Fibroblast of upper back skin (primary cell): ENCODE results near the gene SPEN.
"Not testable (repeated sequence)": the region's sequence is repeated elsewhere in the genome, so short reads cannot be mapped to it uniquely, and the experiment has no call there.

Source experiments
- DNase-seq: peaks from one replicate; pipeline ENCODE4 v3.0.0-alpha.2; 2013

The SPEN gene

DNA sequence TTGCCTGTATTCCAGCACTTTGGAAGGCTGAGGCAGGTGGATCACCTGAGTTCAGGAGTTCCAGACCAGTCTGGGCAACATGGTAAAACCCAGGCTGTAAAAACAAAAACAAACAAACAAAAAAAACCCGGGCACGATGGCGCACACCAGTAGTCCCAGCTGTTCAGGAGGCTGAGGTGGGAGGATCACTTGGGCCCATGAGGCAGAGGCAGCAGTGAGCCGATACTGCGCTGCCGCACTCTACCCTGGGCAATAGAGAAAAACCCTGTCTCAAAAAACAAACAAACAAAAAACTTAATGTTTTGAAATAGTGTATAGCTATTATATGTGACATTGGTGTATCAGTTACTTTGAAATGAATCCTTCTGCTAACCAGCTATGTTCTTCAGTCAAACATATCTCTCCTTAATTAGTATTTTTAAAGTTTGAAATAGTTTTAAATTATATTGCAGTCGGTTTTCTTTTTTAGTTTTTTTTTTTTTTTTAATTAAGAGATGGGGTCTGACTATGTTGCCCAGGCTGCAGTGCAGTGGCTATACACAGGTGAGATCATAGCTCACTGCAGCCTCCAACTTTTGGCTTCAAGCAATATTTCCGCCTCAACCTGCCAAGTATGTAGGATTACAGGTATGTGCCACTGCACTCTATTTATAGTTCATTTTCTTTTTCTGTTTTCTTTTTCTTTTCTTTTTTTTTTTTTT, 11.3 kb downstream of the SPEN start:
- no peak for DNase-seq

DNA sequence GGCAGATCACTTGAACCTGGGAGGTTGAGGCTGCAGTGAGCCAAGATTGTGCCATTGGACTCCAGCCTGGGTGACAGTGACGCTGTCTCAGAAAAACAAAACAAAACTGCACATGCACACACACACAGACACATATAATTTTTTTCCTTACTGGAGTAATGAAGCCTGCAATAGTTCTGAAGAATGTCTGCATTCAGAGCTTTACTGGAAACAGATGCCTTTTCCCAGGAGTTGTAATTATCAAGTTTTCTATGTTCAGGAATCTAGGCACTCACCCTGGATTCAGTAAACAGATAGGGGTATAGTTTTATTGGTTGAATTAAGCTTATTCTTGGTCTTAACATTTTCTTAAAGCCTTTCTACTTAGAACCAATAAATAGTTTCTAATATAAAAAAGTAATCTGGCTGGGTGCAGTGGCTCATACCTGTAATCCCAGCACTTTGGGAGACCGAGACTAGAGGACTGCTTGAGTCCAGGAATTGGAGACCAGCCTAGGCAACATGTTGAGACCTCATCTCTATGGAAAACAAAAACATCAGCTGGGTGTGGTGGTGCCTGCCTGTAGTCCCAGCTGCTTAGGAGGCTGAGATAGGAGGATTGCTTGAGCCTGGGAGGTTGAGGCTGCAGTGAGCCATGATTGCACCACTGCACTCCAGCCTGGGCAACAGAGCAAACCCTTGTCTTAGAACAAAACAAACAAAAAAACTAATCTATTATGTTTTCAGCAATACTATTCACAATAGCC, 15.8 kb downstream of the SPEN start:
- DNase-seq: no peak

DNA sequence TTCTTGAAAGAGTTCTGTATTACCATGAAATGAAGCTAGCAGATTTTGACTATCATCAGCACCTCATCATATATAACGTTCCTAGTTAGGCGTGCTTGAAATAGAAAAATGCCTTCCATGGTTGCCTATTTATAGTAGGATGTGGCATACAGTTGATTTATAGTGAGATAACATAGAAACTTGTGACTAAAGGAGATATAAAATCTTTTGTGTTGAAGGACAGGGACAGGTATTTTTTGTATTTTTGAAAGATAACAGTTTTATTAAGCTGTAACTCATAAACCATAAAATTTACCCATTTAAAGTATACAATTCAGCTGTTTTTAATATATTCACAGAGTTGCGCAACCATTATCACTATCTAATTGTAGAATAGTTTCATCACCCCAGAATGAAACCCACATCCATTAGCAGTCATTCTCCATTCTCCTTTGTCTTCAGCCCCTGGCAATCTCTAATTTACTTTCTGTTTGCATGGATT, 19.3 kb downstream of the SPEN start:
- peak; percentile 60 for DNase-seq

DNA sequence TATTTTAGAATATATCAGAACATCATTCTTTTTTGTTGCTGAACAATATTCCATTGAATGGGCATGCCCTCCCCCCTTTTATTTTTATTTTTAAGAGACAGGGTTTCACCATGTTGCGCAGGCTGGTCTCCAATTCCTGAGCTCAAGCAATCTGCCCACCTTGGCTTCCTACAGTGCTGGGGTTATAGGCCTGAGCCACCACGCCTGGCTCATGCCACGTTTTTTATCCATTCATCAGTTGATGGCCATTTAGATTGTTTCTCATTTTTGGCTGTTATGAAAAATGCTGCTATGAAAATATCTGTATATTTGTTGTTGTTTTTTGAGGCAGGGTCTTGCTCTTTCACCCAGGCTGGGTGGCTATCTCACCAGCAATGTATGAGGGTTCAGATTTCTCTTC, 19.8 kb downstream of the SPEN start:
- DNase-seq: no peak

DNA sequence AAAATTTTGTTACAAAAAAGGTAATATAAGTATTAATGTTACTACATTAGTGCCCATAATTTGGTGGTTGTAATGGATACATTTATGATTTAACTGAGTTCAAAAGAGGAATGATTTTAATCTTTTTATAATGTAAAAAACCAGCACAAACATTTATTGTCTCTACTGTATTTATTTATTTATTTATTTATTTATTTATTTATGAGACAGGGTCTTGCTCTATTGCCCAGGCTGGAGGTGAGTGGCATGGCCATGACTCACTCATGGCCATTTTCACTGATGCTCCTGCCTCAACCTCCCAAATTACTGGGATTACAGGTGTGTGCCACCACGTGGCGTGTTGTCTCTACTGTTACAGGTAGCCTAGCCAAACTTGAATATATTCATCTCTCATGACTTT, 21.9 kb downstream of the SPEN start:
- no peak for DNase-seq

DNA sequence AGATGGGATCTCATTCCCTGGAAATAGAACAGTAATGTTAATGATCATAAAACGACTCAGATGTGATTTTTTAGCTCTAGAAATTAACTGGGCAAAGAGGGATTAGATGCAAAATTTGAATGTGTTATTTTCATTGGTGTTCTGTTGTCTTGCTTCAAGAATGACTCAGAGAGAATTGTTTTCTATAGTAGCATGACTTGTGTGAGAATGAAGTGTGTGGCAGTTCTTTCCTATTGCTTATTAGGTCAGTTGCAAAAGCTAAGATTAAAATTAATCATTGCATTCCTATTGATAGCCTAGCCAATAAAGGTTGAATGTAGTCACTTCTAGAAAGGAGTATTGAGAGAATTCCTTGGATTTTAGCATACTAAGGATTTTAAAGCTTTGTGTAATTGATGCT, 22.9 kb downstream of the SPEN start:
- DNase-seq: no peak

DNA sequence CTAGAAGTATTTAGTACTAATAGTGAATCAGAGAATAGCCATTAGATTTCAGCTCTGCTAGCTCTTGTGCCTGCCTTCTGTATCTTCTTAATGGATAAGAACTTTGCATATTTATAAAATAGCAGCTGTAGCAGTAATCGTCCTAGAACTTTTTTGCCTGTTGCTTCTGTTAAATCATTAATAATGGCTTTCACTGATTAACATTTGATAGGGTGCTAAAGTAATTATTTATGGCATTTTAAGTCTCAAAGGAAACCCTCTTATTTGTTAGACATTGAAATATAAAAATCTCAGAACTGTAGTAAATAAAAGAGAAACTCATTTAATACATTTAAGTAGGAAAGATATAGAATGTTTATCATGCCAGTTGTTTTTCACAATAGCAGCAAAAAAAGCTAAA, 27.0 kb downstream of the SPEN start:
- DNase-seq: no peak

DNA sequence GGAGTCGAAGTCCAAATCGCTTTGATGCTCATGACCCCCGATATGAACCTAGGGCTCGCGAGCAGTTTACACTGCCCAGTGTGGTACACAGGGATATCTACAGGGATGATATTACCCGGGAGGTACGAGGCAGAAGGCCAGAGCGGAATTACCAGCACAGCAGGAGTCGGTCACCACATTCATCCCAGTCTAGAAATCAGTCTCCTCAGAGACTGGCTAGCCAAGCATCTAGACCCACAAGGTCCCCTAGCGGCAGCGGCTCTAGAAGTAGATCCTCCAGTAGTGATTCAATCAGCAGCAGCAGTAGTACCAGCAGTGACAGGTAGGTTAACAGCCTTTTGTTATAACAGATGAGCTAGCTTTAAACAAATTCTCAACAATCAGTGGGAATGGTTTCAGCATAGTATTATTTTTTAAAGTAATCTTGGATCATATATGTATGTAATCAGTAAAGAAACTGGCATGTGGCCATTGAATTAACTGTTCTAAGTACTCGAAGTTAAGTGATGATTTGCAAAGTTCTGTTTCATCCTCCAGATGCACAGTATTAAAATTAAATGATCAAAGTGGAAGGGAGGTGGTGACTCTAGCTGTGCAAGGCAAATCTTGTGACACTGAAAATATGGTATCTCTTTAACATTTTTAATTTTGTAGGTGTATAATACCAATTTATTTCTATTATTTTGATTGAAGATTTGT, 29.0 kb downstream of the SPEN start:
- no peak for DNase-seq

DNA sequence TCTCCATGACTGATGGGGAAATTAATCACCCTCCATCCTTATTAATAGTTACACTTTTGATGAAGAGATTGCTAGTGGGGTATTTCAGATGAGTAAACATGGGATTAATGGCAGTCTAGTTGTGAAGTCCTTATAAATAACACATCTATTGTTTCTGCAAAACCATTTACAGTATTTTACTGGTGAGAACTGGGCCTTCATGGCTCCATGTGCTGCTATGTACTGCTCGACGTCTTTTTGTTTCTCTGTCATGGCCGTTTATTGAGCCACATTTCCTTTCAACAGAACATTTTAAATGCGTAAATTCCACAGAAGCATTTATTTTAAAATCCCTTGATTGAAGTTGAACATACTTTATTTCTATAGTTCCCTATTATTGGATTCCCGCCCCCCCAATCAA, 34.5 kb downstream of the SPEN start:
- DNase-seq: no peak

DNA sequence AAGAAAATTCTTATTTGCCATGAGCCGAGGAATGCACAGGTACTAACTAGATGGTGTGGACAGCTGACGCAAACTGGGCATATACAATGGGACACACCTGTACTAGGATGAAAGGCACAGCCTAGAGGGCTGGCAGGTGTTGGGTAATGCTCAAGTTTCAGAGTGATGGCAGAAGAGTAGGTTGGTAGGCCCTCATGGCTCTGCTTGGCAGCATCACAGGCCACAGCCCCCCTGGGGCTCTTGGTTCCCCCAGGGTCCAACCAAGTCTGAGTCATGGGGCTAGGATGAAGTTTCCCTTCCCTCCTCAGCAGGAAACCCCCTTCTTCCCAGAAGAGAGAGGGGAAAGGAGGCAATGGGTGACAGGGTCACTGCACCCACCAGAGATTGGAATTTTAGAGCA, 35.2 kb downstream of the SPEN start:
- DNase-seq: no peak

DNA sequence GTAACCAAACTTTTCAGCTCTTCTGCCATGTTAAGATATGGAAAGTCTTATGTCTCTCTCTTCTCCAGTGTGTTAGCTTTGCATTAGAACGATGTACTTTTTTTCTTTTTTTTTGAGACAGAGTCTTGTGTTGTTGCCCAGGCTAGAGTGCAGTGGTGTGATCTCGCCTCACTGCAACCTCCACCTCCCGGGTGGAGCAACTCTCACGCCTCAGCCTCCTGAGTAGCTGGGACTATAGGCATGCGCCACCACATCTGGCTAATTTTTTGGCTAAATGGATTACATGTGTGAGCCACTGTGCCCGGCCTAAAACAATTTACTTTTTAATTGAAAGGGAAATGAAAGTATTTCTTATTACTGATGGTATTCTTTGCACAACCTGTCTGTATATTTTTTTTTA, 35.8 kb downstream of the SPEN start:
- no peak for DNase-seq

DNA sequence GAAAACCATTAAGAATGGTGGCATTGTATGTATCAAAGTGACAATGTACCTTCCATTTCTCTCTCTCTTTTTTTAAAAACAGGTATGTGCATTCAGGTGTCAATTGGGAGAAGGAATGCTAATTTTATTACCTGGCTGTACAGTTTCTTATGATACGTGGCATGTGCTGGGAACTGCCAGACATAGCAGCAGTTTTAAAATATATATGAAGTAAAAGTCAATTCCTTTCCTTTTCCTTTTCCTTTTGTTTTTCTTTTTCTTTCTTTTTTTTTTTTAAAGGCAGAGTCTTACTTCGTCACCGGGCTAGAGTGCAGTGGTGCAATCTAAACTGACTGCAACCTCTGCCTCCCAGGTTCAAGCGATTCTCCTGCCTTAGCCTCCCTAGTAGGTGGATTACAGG, 37.0 kb downstream of the SPEN start:
- no peak for DNase-seq

DNA sequence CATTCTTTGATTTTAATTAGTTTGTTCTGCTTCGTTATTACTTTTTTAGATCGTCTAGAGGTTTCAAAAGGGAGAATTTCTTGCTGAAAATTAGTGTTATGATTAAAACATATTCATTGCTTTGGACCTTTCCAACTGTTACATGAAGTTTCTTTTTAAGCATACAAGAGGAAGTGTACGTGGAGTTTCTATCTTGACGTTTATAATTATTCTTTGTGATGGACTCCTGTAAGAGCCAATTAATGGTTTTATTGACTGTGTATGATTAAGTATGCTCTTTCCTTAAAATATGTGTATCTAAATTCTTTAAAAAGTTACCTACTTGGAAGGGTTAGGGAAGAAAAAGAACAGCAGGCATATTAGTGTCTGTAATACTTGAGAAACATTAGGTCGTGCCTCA, 37.8 kb downstream of the SPEN start:
- DNase-seq: no peak

DNA sequence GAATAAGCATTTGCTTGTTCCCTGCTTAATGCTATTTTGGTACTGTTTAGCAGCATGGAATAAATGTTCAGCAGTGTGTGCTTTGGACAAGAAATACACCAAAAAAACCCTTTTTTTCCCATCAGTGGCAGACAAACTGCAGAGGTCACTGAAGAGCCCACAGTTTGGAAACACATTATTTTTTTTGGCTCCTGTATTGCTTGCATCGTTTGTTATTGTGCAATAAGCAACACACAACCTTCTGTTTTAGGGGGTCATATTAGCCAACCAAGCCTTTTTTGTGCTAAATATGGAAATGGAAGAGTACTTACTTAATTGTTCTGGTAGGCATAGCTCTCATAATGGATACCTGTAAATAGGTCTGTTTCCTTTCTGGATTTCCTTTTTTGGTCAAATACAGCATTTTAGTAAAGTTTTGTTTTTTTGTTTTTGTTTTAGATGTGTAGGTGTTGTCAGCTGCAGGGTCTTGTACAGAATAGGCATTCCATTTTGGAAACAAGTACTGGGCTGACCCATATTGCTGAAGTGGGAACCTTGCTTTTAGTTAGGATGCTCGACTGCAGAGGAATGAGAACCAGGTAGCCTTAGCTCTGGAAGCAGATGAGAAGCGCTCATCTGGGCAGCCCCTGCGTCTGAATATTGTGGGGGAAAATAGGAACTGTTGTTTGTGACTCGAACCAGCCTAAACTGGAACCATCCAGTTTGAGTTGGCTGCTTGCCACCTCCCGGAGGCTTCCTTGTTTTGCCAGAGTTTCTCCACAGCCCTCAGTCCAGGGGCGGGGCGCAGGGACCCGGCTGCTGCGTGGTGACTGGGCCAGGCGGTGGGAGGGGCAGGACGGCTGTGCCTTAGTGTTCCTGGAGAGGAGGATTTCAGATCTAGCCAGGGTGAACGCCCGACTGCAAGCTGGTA, 38.4 kb downstream of the SPEN start:
- peak; percentile 92 for DNase-seq

DNA sequence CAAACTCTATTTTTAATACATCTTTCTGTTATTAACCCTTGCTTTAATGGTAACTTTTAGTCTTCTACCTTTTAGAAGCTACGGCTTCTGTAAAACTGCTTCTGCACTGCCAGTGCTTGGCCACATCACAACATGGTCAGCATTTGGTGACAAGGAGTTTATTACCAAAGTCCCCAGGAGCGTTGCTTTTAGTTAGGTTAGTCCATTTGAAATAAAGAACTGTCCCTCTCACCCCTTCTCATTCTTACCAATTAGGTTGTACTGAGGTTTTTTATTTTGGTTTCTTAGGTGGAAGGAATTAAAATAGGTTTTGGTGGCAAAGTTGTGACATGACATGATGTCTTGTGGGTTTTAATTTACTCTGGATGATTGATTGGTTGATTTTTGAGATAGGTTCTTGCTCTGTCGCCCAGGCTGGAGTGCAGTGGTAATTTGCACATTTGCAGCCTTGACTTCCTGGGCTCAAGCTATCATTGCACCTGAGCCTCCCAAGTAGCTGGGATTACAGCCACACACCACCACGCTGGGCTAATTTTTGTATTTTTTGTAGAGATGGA, 39.2 kb downstream of the SPEN start:
- no peak for DNase-seq

DNA sequence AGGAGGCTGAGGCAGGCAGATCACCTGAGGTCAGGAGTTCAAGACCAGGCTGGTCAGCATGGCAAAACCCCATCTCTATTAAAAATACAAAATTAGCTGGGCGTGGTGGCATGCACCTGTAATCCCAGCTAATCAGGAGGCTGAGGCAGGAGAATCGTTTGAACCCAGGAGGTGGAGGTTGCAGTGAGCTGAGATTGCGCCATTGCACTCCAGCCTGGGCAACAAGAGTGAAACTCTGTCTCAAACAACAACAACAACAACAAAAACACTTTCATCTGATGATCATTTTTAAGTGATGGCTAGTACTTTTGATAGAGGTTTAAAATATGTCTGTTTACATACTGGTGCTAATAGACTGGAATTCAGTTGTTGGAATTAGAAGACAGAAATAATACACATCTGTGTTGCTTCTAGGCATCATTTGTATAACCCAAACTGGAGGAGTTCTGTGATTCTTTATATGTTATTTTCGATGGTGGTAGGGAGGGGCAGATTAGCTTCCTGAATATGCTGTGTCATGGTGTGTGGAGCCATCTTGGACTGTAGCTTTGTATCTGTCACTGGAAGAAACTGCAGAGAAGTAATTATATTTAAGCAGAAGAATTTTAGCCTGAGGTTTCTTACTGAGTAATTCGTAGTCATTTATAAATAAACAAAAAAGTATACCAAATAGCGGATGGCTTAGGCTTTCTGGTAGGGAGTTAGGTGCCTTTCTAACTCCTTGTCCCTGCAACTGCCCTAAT, 45.5 kb downstream of the SPEN start:
- peak; percentile 36 for DNase-seq

DNA sequence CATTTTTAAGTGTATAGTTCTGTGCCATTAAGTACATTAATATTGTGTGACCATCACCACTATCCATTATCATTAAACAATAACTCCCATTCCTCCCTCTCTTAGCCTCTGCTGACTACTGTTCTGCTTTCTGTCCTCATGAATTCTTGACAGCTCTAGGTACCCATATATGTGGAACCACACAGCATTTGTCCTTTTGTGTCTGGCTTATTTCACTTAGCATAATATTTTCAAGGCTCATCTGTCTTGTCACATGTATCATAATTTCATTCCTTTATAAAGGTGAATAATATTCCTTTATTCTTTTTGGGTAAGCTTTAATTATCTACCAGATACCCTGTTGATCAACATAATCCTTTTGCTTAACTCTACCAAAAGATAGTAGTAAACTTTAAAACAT, 47.7 kb downstream of the SPEN start:
- no peak for DNase-seq

DNA sequence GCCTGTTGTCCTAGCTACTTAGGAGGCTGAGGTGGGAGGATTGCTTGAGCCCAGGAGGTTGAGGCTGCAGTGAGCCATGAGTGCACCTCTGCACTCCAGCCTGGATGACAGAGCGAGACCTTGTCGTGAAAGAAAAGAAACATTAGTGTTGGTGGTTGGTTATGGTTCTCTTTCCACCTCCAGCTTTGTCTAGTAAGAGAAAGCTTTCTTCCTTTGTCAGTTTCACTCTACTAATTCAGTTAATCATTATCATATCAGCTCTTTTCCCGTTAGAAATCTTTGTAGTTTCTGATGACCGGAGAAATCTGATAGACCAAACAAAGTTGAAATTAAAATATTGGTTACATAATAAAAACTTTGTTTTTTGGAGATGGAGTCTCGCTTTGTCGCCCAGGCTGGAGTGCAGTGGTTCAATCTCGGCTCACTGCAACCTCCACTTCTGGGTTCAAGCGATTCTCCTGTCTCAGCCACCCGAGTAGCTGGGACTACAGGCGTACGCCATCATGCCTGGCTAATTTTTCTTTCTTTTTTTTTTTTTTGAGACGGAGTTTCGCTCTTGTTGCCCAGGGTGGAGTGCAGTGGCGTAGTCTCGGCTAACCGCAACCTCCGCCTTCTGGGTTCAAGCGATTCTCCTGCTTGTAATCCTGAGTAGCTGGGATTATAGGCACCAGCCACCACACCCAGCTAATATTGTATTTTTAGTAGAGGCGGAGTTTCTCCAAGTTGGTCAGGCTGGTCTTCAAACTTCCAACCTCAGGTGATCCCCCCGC, 49.5 kb downstream of the SPEN start:
- DNase-seq: not testable (repeated sequence)

DNA sequence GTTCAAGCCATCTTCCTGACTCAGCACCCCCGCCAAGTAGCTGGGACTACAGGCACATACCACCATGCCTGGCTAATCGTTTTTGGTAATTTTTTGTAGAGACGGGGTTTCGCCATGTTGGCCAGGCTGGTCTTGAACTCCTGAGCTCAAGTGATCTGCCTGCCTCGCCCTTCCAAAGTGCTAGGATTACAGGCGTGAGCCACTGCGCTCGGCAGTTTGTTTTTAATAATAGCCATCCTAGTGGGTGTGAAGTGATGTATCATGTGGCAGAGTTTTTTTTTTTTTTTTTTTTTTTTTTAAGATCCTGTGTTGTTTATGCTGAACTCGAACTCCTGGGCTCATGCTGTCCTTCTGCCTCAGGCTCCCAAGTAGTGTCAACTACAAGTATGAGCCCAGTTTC, 51.8 kb downstream of the SPEN start:
- DNase-seq: no peak

DNA sequence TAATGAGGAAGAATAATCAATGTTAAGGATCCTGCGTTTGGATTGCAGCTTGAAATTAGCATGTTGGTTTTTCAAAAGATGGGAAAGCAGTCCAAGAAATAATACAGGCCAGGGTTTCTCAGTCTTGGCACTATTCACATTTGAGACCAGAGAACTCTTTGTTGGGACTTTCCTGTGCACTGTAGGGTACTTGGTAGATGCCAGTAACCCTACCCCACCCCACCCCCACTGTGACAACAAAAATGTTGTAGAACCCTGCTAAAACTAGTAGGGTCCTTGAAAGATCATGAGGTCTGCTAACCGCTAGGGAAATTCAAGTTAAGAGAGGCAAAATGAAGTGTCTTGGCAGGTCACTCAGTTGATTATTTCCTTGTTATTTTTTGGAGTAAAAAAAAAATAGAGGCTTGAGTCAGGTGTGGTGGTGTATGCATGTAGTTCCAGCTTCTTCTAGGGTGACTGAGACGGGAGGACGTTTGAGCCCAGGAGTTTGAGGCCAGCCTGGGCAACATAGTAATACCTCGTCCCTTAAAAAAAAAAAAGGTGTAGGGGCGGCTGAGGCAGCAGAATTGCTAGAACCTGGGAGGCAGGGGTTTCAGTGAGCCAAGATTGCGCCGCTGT, 53.3 kb downstream of the SPEN start:
- no peak for DNase-seq

DNA sequence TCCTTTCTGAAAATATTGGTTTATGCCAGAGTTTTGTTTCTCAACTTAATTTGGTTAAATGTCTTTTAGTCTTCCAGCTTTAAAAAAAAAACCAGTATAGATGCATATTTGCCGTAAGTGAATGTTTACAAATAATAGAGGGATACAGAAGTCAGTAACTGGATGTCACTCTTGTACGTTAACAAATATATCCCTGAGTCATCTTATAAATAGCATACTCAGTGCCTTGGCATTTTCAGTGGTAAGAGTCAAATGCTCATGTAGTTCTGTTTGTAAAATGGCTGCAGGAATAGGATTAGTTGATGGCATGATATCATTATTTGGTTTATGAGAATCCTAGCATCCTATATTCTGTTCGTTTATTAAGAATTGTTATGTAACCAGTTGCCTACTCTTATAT, 55.4 kb downstream of the SPEN start:
- DNase-seq: peak; percentile 57
